Astrocyte of the spinal cord (primary cell): ENCODE measurements around the gene HEBP1.

ENCODE experiments used
- DNase-seq: peaks from one replicate; pipeline ENCODE4 v3.0.0; 2011; ENCODE audit warnings: low read depth, low spot score
- H3K4me3 ChIP-seq: 2 replicates; pipeline ENCODE4 v1.5.1; 2011; ENCODE audit warnings: low read depth, mild to moderate bottlenecking, low read length, moderate library complexity
- CTCF ChIP-seq: IDR thresholded peaks from 2 replicates; pipeline ENCODE4 v1.5.1; 2012; ENCODE audit warnings: low read depth, mild to moderate bottlenecking, low read length, inconsistent platforms
- in situ Hi-C: cut with HindIII; loops from 2 replicates; pipeline ENCODE4 v1.10.0; 2017; ENCODE audit warnings: low sequenced_read_pairs

Gene HEBP1

DNA sequence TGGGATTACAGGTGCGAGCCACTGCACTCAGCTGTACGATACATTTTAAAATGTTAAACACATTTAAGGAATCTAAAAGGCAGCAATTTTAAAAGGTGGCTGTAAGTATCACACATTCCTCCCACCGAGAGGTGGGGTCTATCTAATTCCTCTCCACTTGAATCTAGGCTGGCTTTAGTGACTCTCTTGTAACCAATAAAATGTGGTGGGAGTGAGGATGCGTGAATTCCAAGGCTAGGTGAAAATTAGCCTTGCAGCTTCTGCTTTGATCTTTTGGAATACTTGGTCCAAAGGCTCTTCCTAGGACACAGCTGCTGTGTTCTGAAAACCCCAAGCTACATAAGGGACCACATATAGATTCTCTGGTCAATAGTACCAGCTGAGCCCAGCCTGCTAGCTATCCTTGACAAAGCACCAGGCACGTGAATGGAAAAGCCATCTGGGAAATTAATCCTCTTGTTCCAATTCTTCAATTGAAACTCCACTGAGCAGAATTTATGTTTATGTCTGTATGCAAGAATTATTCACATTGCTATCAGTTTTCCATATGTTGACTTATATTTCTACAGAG is 39.3 kb downstream of the HEBP1 start:
- TF ChIP-seq CTCF, result no peak
- no peak overlapping the region for H3K4me3 ChIP-seq
- DNase-seq, result no peak
- in situ Hi-C loops, result no loop called here

DNA sequence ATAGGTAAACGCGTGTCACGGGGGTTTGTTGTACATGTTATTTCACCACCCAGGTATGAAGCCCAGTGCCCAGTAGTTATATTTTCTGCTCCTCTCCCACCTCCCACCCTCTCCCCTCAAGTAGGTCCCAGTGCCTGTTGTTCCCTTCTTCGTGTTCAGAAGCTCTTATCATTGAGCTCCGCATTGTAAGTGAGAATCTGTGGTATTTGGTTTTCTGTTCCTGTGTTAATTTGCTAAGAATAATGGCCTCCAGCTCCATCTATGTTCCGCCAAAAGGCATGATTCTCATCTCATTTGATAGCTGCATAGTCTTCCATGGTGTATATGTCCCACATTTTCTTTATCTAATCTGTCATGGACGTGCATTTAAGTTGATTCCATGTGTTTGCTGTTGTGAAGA is 41.2 kb downstream of the HEBP1 start:
- in situ Hi-C loops, result no loop called here
- H3K4me3 ChIP-seq, result no peak overlapping the region

DNA sequence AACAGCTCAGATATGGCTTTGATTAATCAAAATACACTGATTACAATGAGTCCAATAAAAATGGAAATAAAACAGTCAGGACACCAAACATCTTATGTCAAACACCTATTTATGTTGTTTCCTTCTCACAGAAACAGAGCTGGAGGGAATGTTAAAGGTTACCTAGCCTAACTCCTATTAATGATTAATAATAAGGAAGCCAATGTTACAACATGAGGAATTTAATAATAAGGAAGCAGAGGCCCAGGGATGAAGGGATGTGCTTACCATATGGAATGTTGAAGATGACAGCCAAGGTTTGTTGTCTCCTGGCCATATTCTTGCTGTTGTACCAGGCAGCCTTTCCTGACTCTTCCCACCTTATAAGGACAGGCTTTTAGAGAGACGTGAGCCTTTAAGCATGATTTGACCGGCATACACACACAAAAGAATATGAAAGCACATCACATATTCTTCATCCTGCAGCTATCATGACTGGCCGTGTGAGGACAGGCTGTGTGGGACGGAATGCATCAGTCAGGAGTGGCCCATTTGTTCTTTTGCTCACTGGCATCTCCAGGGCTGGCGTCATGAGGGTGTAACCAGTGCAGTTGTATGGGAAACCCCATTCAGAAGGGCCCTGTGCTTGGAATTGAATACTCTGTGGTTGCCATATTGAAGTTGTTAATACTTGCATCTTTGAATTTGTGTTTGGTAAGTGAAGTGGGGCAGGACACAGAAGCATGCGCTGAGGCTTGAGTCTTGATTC is 45.0 kb downstream of the HEBP1 start:
- no peak for DNase-seq
- in situ Hi-C loops, result no loop called here
- TF ChIP-seq CTCF, result no peak
- H3K4me3 ChIP-seq, result no peak overlapping the region

More for the DNA sequence above, 41.2 kb downstream of the HEBP1 start:
- no peak for DNase-seq
- no peak for TF ChIP-seq CTCF

- DNase-seq, result no peak
- H3K4me3 ChIP-seq, result no peak overlapping the region
- in situ Hi-C loops, result no loop called here
- no peak for TF ChIP-seq CTCF
Observed at GRCh38 chr12:12954356-12954755, 45.7 kb downstream of the HEBP1 start.

DNA sequence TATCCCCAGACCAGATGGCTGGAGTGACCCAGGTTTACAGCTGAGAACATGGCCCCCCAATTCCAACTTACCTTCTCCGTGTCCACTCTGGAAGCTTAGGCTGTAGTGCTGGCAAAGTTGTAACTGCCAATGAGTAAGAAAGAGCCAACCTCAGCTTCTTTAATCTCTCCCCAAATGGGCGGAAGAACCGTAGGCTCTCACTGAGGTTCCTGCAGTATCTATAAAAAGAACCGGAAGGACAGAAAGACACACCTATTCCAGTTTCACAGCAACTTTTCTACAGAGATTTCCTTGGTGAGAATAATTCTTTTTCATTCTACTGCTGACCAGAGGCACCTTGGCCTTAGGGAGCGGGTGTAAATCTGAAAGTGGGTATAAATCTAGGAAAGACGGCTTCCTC is 48.0 kb downstream of the HEBP1 start, which contains the start of gene GPRC5D:
Gene GPRC5D, minus strand, starts transcription at position 135 of the 400 bp plus-strand sequence. CDS start 1,786 bp downstream, outside the sequence.
- TF ChIP-seq CTCF, result no peak
- DNase-seq, result no peak
- in situ Hi-C loops, result no loop called here
- no peak within 1 kb of the TSS for H3K4me3 ChIP-seq

DNA sequence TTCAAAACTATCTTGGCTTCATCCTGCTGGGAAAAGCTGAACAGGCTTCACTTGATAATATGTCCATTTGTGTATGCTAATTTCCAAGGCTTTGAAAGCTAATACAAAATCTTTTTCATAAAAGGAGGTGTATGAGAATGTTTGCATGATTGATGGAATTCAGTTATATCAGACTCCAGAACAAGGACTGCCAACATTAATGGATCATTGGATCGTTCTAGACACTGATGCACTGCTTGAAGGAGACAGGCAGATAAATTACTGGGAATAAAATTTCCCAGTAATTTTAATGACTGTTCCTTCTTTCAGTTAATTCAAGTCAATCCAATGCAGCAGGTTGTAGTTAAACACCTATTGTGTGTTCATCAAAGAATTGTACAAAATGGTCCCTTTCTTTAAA is 48.6 kb downstream of the HEBP1 start:
- H3K4me3 ChIP-seq, result no peak overlapping the region
- in situ Hi-C loops, result no loop called here
- no peak for DNase-seq
- TF ChIP-seq CTCF, result no peak
